Measurements from ENCODE around the gene PAPPA.

Gene PAPPA

GRCh38 chr9:116287721-116288120 lies 134.1 kb downstream of the PAPPA start:
- H3K27ac ChIP-seq = no peak overlapping the region
- no peak for TF ChIP-seq CTCF (conservative IDR thresholded peaks at IDR 0.05)
- no peak for TF ChIP-seq ZFX (IDR thresholded peaks at IDR 0.05)

GRCh38 chr9:116288658-116289057 lies 135.1 kb downstream of the PAPPA start:
- H3K27ac ChIP-seq = no peak overlapping the region
- TF ChIP-seq CTCF (conservative IDR thresholded peaks at IDR 0.05) (no peak), ZFX (IDR thresholded peaks at IDR 0.05) (no peak)

GRCh38 chr9:116297346-116297745 lies 143.8 kb downstream of the PAPPA start:
- TF ChIP-seq ZFX (IDR thresholded peaks at IDR 0.05) (no peak), CTCF (conservative IDR thresholded peaks at IDR 0.05) (no peak)
- no peak overlapping the region for H3K27ac ChIP-seq

- TF ChIP-seq ZFX (IDR thresholded peaks at IDR 0.05) = no peak
- TF ChIP-seq CTCF (conservative IDR thresholded peaks at IDR 0.05) = no peak
- H3K27ac ChIP-seq = no peak overlapping the region
Observed at GRCh38 chr9:116298249-116298648, 144.7 kb downstream of the PAPPA start.

GRCh38 chr9:116298878-116299391 lies 145.3 kb downstream of the PAPPA start:
- no peak overlapping the region for H3K27ac ChIP-seq
- TF ChIP-seq CTCF (conservative IDR thresholded peaks at IDR 0.05) (no peak), ZFX (IDR thresholded peaks at IDR 0.05) (no peak)

- TF ChIP-seq ZFX (IDR thresholded peaks at IDR 0.05) (no peak), CTCF (conservative IDR thresholded peaks at IDR 0.05) (no peak)
- H3K27ac ChIP-seq = no peak overlapping the region
Observed at GRCh38 chr9:116300360-116300870, 146.8 kb downstream of the PAPPA start.

GRCh38 chr9:116303270-116303669 lies 149.7 kb downstream of the PAPPA start:
- TF ChIP-seq CTCF (conservative IDR thresholded peaks at IDR 0.05) (no peak), ZFX (IDR thresholded peaks at IDR 0.05) (no peak)
- H3K27ac ChIP-seq = no peak overlapping the region
